MM.1S (cell line): ENCODE measurements around the gene DPP6.

ENCODE experiments used
- CTCF ChIP-seq: fragments of 300-600 bp; sonication (generic); IDR thresholded peaks from 2 replicates; pipeline ENCODE4 v1.5.1; 2016; ENCODE audit warnings: antibody characterized with exemption, low read length, mixed read lengths
- EZH2 ChIP-seq: fragments of 300-600 bp; sonication (generic); optimal IDR thresholded peaks from 2 replicates; pipeline ENCODE3; 2017; ENCODE audit warnings: low read depth, mild to moderate bottlenecking, antibody characterized with exemption, low read length, mixed read lengths

- TF ChIP-seq CTCF (no peak), EZH2 (no peak)
Observed at GRCh38 chr7:154888690-154889089, 836.5 kb downstream of the DPP6 start.
